Measurements from ENCODE around the gene METTL1. TPM values are rescaled to one million over a fixed set of nuclear protein-coding genes. Genes with fewer than 3 reads are reported as not detected.
A peak's percentile ranks its signal among the peaks of the same experiment; 100 is the strongest.

Gene METTL1
- total and polyA plus RNA-seq, 2 donors from 2014 or later = 23.4 to 69.4 TPM

GRCh38 chr12:57725851-57726150 lies 46.1 kb downstream of the METTL1 start:
- peak overlapping the region in 2 of 3 donors; percentile 46 to 69 for H3K4me3 ChIP-seq (ENCODE audit: low read length in 3 of 3)

GRCh38 chr12:57724936-57725740 lies 46.8 kb downstream of the METTL1 start:
- no peak for DNase-seq
- H3K36me3 ChIP-seq (ENCODE audit: control insufficient read depth in 2 of 3, insufficient read depth in 3 of 3, low read length in 3 of 3) = peaks cover 0 to 7% (median 0%) of the 10 kb centered on the region in 3 donors
- FAIRE-seq = no peak
- no peaks in the 10 kb centered on the region for H3K9me3 ChIP-seq (ENCODE audit: control insufficient read depth in 2 of 3, insufficient read depth in 1 of 3, low read length in 3 of 3)
- H3K4me3 ChIP-seq (ENCODE audit: low read length in 3 of 3) = no peak overlapping the region
- TF ChIP-seq CTCF (IDR thresholded peaks at IDR 0.05; ENCODE audit: borderline replicate concordance, extremely low read depth, insufficient read depth) = no peak
- peaks cover 0 to 12% (median 0%) of the 10 kb centered on the region in 3 donors for H3K4me1 ChIP-seq (ENCODE audit: control insufficient read depth in 2 of 3, insufficient read depth in 2 of 3, low read depth in 1 of 3, low read length in 3 of 3)
- H3K27ac ChIP-seq (ENCODE audit: low read depth in 2 of 2, low read length in 2 of 2) = no peak overlapping the region
- no peaks in the 10 kb centered on the region for H3K27me3 ChIP-seq (ENCODE audit: control insufficient read depth, insufficient read depth, low read length)
- intact Hi-C loops (cut with DNase I) = no loop called here
- no peak overlapping the region for H3K9ac ChIP-seq (ENCODE audit: low read length in 3 of 3)

More at GRCh38 chr12:57725851-57726150, 46.1 kb downstream of the METTL1 start:
- Histone ChIP-seq H3K9ac (ENCODE audit: low read length in 3 of 3) (no peak overlapping the region), H3K9me3 (ENCODE audit: control insufficient read depth in 2 of 3, insufficient read depth in 1 of 3, low read length in 3 of 3) (no peaks in the 10 kb centered on the region), H3K4me1 (ENCODE audit: control insufficient read depth in 2 of 3, insufficient read depth in 2 of 3, low read depth in 1 of 3, low read length in 3 of 3) (peaks cover 0 to 12% (median 0%) of the 10 kb centered on the region in 3 donors), H3K27ac (ENCODE audit: low read depth in 2 of 2, low read length in 2 of 2) (no peak overlapping the region), H3K36me3 (ENCODE audit: control insufficient read depth in 2 of 3, insufficient read depth in 3 of 3, low read length in 3 of 3) (peaks cover 0 to 5% (median 0%) of the 10 kb centered on the region in 3 donors), H3K27me3 (ENCODE audit: control insufficient read depth, insufficient read depth, low read length) (no peaks in the 10 kb centered on the region)
- DNase-seq = no peak
- intact Hi-C loops (cut with DNase I) = no loop called here
- no peak for FAIRE-seq
- no peak for TF ChIP-seq CTCF (IDR thresholded peaks at IDR 0.05; ENCODE audit: borderline replicate concordance, extremely low read depth, insufficient read depth)

GRCh38 chr12:57724003-57724935 lies 47.6 kb downstream of the METTL1 start:
- Histone ChIP-seq H3K27ac (ENCODE audit: low read depth in 2 of 2, low read length in 2 of 2) (no peak overlapping the region), H3K9ac (ENCODE audit: low read length in 3 of 3) (no peak overlapping the region), H3K4me1 (ENCODE audit: control insufficient read depth in 2 of 3, insufficient read depth in 2 of 3, low read depth in 1 of 3, low read length in 3 of 3) (peaks cover 0 to 12% (median 0%) of the 10 kb centered on the region in 3 donors), H3K4me3 (ENCODE audit: low read length in 3 of 3) (no peak overlapping the region), H3K27me3 (ENCODE audit: control insufficient read depth, insufficient read depth, low read length) (no peaks in the 10 kb centered on the region), H3K36me3 (ENCODE audit: control insufficient read depth in 2 of 3, insufficient read depth in 3 of 3, low read length in 3 of 3) (peaks cover 0 to 11% (median 9%) of the 10 kb centered on the region in 3 donors), H3K9me3 (ENCODE audit: control insufficient read depth in 2 of 3, insufficient read depth in 1 of 3, low read length in 3 of 3) (no peaks in the 10 kb centered on the region)
- FAIRE-seq (no peak), DNase-seq (no peak)
- intact Hi-C loops (cut with DNase I) = no loop called here
- TF ChIP-seq CTCF (IDR thresholded peaks at IDR 0.05; ENCODE audit: borderline replicate concordance, extremely low read depth, insufficient read depth) = no peak
